HG03159 (cell line): Measurements from ENCODE around the gene MMP1.

Experiments
- ATAC-seq: cut with Tn5 transposase; IDR thresholded peaks from one replicate; pipeline ENCODE4 v1.9.1; 2021; ENCODE audit warnings: mild to moderate bottlenecking, moderate library complexity; ENCODE audit not compliant: unreplicated experiment

MMP1 gene

DNA sequence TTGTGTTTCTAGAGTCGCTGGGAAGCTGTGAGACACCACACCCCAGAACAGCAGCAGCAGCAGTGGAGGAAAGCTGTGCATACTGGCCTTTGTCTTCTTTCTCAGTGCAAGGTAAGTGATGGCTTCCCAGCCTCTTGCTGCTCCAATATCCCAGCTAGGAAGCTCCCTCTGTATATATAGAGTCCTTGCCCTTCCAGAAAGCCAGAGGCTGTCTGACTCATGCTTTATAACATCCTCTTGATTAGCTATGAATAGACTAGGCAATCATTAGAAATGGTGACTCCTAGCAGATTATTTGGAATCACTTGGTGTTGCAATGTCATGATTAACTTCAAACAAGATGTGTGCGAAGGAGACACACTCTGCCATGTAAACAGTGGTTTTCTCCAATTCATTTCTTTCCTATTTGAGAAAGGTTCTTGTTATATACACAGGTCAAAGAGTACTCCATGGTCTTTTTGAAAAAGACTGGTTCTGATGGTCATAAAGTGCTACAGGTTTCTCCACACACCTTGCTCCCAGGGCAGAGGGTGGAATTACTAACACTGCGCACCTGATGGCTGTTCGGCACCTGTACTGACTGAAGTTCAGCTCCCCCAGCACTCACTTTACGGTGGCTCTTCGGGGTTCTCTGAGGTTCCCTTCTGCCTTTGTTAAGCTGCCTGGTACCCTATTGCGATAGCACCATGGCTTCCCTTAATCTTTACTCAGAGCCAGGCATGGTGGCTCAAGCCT, at the start of gene MMP1:
Gene MMP1, minus strand, starts transcription at position 149 of the 735 bp plus-strand sequence. Its CDS starts 68 bp downstream, at position 81.
- no peak for ATAC-seq

DNA sequence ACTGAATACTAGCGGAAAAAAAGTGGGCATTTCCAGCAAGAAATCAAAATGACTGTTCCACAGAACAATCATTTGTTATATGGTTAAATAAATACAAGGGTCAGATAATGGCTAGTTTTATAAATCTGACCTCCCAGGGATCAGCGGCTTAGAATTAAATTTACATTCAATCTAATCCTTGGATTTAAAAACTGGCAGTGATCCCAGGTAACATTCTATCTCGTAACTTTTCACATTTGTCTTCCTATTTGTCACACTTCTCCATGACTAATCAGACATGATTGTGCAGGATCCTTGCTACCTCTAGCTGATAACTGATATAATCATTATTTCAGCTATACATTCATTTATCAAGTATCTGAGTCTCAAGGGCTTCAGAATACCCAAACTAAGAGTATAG, 48.3 kb upstream of the MMP1 start:
- ATAC-seq = no peak

GRCh38 chr11:102843489-102843888, 45.5 kb upstream of the MMP1 start, which contains the start of gene MMP3:
Gene MMP3 (minus strand): TSS chr11:102843609. CDS start chr11:102843546, 63 bp downstream.
- ATAC-seq = no peak

DNA sequence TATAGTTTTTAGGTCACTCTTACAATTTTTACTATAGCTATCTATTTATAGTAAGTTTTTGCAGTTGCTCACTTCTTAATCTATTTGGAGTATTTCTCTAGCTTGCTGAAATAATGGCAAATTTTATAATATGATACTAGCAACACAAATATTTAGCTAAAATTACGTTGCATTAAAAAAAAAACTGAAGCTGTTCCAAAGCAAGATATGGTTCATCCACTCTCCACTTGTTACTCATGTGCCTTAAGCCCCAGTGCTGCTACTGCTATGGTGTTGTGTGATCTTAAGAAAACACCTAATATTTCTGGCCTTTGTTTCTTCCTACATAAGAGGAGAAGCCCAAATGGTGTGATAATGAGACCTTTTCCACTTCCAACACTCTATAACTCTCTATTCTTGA, 45.0 kb upstream of the MMP1 start:
- no peak for ATAC-seq

GRCh38 chr11:102840018-102840417, 42.1 kb upstream of the MMP1 start:
- ATAC-seq = no peak

DNA sequence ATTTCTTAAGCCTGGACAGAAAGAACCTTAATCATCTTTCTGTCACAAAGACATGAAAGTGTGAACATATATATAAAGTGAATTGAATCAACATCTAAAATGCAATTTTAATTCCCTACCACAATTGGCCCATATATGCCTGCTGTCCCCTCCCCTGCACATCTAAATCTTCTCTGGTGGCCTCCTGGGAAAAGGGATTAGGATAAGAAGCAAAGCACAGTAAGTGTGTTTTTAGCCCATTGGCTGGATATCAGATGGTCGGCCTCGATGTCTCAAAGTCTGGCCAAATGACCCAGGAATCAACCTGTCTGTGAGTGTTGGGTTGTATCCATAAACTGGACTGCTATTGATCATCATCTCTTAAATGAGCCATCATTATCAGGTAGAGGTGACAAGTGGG, 39.7 kb upstream of the MMP1 start:
- no peak for ATAC-seq

DNA sequence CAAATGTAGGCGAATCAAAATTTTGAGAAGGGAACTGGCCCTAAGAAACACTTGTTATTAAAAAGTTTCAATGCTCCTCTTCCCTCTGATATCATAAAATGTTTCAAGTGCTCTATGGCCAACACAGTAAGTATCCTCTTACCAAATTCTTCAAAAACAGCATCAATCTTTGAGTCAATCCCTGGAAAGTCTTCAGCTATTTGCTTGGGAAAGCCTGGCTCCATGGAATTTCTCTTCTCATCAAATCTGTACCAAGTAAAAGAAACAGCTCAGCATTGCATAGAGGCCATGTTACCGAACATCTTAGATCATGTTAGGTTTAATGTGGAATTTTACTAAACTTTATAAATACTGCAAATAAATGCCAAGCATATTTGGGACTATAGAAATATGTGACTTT, 39.2 kb upstream of the MMP1 start:
- no peak for ATAC-seq

DNA sequence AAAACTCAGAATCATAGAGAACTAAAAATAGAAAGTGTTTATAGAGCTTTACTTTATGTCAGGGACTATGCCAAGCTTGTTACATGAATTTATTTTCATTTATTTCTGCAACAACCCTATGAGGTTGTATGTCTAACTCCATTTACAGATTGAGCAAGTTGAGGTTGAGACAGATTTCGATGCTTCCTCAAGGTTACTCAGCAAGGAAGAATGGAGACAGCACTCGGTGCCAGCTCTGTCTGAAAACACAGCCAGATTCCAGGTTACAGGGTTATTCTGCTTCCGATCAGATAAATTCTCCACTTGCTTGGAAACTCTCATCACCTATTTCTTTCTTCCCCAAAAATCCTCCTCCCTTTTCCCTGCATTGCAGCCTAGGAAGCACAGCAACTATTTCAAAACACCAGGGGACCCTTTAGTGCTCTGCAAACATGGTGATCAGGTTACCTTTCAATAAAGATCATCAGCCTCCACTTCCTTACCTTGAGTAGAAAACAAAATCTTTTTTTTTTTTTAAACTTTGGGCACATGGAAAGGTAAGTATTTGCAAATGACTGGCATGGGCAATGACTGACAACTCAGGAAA, 38.4 kb upstream of the MMP1 start:
- ATAC-seq = no peak

DNA sequence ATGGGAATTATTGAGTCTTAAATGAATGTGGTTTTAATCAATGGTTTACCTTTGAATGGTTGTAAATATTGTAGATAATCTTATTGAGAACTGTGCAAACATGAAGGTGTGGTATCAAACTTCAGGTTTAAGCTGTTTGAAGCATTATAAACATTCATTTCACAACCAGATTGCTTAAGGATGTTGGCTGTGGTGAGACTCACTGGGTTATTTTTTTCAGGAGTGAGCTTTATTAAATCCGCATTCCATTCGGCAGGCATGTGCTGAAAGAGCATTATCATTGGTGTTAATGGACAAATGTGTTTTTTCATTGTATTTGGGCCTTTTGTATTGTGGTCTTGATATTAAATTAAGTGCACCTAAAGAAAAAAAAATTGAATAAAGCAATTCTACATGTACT, 35.8 kb upstream of the MMP1 start:
- ATAC-seq = no peak

DNA sequence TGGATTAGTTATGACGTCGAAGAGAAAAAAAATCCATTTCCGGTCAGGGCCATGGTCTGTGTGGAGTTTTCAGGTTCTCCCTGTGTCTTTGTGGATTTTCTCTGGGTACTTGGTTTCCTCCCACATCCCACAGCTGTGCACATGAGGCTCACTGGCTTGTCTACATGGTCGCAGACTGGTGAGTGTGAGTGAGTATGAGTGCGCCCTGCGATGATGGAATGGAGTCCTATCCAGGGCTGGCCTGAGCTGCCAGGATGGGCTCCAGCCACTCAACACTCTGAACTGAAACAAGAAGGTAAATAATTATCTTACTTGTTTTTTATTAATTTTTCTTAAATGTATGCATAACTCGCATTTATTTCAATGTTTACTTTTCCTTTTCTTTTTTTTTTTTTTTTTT, 34.7 kb upstream of the MMP1 start:
- ATAC-seq = no peak

DNA sequence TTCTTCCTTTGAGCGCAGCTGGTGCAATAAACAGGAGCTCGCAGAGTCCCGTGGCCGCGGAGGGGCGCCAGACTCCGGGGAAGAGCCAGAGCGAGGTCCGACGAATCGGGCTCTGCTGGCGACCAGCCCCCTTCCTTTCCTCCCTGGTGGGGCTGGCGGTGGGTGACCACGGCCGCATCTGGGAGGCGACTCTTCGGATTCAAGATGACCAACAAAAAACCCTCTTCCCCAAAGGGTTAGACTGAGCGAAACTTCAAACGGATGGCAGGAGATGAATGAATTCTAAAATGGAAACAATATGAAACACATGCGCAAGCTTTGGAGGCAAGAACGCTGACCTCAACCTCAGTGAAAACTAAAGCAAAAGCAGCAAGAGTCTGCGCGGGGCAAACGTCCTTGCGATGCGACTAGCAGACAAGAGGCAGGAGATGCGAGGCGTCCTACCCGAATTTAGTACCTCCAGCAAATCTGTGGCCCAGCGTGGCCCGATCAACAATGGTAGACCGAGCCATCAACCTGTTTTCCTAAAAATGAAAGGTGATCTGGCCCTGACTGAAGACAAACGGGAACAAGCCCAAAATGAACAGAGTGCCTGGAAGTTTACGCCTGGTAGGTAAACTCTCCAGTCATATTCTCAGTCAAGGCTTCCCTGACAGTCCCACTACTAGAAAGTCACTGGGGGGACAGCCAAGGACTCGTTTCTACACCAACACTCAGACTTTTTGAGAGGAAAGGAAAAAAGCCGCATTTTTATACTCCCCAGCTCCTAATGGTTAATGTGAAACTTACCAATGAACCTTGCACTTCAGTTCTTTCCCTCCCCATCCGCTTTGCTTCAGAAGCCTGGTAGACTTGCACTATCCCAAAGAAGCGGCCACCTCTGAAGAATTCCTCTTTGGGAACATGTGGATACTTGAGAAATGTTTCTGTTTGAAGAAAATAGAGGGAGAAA, 33.8 kb upstream of the MMP1 start:
- ATAC-seq = no peak

DNA sequence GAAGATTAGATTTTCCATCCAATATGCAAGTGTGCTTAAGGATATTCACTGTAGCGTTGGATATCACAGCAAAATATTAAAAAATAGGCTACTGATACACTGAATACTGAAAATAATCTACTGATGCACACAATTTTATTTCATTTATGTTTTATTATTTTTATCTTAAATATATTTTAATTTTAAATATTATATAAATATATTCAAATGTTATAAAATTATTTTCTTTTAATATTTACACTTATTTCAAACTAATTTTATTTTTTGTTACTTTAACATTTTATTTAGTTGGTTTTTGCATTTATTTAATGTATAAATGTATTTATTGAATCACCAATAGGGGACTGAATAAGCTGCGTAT, 33.1 kb upstream of the MMP1 start:
- ATAC-seq = no peak

GRCh38 chr11:102830001-102830727, 32.2 kb upstream of the MMP1 start:
- no peak for ATAC-seq

GRCh38 chr11:102829316-102830000, 31.5 kb upstream of the MMP1 start:
- ATAC-seq = no peak

DNA sequence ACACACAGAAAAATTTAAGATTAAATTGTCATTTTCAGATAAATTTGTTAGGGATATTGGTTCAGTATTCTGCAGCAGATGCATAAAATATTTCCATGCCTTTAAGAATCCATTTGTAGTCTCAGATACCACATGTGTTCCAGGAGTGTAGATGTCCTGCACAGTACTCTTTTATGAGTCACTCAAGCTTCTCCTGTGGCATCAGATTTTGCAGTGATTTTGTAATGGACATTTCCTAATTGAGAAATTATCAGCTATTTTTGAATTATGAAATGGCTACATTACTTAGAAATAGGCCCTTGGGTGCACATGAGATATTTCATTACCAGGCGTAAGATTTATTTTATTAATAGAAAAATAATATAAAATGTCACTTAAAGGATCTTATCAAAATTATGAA, 26.6 kb upstream of the MMP1 start:
- no peak for ATAC-seq

- no peak for ATAC-seq
These were observed 21.5 kb upstream of the MMP1 start for GRCh38 chr11:102819491-102819890.

DNA sequence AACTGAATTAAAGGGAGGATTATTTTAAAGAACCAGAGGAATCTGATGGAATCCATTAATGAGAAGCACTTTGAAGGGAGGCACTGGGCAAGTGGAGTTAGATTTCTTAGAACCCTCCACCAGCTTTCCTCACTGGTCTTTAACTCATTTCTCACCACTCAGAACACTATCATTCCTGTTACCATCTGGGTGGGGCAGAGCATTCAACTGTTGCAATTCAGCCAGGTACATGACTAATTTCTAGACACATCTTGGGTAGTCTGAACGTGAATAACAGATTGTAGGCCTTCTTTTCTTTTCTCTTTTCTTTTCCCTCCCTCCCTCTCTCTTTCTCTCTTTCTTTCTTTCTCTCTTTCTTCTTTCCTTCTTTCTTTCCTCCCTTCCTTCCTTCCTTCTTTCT, 15.5 kb upstream of the MMP1 start:
- no peak for ATAC-seq

DNA sequence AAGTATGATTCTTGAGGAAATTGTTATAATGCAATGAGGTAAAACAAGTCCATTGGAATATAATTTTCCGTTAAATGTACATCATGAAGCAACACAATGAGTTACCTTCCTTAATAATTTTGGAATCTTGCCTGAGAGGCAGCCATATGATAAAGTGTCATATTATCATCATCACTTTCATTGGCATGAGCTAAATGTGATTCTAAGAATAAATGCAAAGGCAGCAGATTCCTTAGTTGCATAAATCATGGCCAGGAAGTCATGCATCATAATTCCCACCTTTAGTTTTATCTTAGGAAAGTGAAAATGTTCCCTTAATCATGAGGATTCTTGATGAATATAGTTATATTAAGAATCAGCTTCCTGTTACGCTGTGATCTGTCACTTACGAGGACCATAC, 14.2 kb upstream of the MMP1 start:
- no peak for ATAC-seq

DNA sequence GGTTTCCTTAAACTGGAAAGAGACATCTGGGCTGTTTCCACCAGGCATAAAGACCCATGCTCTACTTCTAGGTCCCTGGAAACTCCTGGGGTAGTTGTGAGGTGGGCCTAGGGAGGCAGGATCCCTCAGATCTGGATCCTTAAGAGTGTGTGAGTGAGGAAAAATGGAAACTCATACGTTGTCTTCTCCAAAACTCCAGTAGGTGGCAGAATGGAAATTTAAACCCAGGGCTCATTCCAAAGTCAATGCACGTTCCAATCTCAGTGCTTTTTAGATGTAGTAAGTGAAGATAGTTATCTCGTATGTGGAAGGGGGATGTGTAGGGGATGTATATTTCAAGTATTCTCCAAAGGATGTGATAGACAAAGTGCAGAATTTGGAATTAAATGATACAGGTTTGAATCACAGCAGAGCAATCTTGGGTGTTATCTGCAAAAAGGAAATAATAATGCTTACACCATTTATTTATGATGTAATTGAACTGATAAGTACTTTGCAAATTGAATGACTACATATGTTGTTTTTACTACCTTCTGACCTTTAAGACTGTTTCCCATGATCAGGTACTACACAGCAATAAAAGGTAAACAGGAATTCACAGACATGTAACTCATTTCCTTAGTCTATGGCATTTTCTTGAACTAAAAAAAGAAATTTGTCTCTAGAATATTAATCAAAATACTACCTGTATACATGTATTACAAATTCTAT, 13.1 kb upstream of the MMP1 start:
- no peak for ATAC-seq

GRCh38 chr11:102809971-102810370, 12.0 kb upstream of the MMP1 start:
- ATAC-seq = no peak
